ENCODE results near the gene OR56A1. TPM values are rescaled to one million over a fixed set of nuclear protein-coding genes. Genes with fewer than 3 reads are reported as not detected.

OR56A1 gene
- total RNA-seq, 1 donor from 2014 or later, result not detected

DNA sequence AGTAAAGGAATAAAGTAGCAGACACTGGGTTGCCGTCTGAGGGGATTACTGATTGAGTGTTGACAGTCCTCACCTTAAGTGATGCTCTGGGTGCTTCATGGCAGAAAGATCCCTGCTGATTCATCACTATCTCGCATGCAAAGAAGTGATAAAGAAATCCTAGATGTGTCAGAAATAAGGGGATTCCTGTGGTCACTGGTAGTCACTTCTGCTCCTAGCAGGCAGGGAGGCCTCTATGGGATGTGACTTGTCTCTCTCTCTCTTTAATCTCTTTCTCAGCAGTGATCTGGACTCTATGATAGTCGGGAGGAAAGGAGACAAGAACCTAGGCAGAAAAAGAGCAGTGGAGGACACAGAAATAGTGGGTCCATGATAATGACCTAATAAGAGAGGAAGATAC, 30.9 kb upstream of the OR56A1 start:
- no peaks in the 10 kb centered on the region for H3K4me1 ChIP-seq
- intact Hi-C loops (cut with micrococcal nuclease), result no loop called here
- H3K27me3 ChIP-seq (ENCODE audit: low read depth), result no peaks in the 10 kb centered on the region
- H3K27ac ChIP-seq (replicated peaks), result no peak overlapping the region
- H3K36me3 ChIP-seq, result no peaks in the 10 kb centered on the region
- no peaks in the 10 kb centered on the region for H3K9me3 ChIP-seq (replicated peaks)
- H3K4me3 ChIP-seq, result no peak overlapping the region
- no peak for DNase-seq
- no peak for TF ChIP-seq CTCF (IDR thresholded peaks at IDR 0.05; ENCODE audit: borderline replicate concordance)

GRCh38 chr11:6057452-6057851, 26.9 kb upstream of the OR56A1 start:
- no peak for TF ChIP-seq CTCF (IDR thresholded peaks at IDR 0.05; ENCODE audit: borderline replicate concordance)
- Histone ChIP-seq H3K4me3 (no peak overlapping the region), H3K4me1 (no peaks in the 10 kb centered on the region), H3K9me3 (replicated peaks) (no peaks in the 10 kb centered on the region), H3K27ac (replicated peaks) (no peak overlapping the region), H3K27me3 (ENCODE audit: low read depth) (peaks cover 15% of the 10 kb centered on the region), H3K36me3 (no peaks in the 10 kb centered on the region)
- no peak for DNase-seq
- intact Hi-C loops (cut with micrococcal nuclease), result no loop called here

DNA sequence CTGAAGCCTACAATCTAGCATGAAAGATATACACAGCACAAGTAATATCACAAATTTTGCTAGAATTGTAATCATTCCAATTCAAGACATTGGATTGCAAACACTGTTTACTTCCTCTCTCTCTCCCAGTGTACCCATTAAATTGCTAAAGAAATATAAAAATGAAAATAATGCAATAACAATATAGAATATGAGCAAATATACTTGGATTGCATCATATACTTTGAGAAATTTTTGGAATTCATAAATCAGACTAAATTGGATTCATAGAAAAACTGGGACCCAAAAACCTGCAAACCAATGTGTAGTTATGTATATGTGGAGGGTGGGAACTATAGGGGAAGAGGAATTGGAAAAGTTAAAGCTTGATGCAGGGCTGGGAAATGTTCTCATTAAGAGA, 25.0 kb upstream of the OR56A1 start:
- no peak for TF ChIP-seq CTCF (IDR thresholded peaks at IDR 0.05; ENCODE audit: borderline replicate concordance)
- intact Hi-C loops (cut with micrococcal nuclease), result no loop called here
- Histone ChIP-seq H3K36me3 (no peaks in the 10 kb centered on the region), H3K9me3 (replicated peaks) (no peaks in the 10 kb centered on the region), H3K4me3 (no peak overlapping the region), H3K27ac (replicated peaks) (no peak overlapping the region), H3K4me1 (no peaks in the 10 kb centered on the region), H3K27me3 (ENCODE audit: low read depth) (peaks cover 15% of the 10 kb centered on the region)
- no peak for DNase-seq

DNA sequence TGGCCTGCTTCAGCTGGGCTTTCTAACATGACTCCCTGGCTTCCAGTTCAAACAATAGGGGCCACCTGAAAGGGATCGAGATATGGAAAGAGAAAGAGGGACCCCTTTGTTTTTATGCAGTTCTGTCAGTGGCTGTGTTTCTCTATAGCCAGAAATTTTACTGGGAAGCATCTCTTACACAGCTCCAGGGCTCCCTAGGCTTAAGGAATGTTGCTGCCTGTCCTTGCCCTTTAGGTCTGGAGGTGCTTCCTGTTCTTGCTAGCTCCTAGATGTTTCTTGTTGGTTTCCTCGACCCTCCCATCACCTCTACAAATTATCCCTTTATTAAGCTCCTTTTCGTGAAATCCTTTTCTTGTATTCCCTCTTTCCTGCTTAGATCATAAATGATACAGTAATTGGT, 21.8 kb upstream of the OR56A1 start:
- no peak for DNase-seq
- H3K27me3 ChIP-seq (ENCODE audit: low read depth), result peaks cover 15% of the 10 kb centered on the region
- intact Hi-C loops (cut with micrococcal nuclease), result no loop called here
- H3K4me1 ChIP-seq, result no peaks in the 10 kb centered on the region
- no peak overlapping the region for H3K27ac ChIP-seq (replicated peaks)
- TF ChIP-seq CTCF (IDR thresholded peaks at IDR 0.05; ENCODE audit: borderline replicate concordance), result no peak
- H3K4me3 ChIP-seq, result no peak overlapping the region
- no peaks in the 10 kb centered on the region for H3K36me3 ChIP-seq
- no peaks in the 10 kb centered on the region for H3K9me3 ChIP-seq (replicated peaks)

DNA sequence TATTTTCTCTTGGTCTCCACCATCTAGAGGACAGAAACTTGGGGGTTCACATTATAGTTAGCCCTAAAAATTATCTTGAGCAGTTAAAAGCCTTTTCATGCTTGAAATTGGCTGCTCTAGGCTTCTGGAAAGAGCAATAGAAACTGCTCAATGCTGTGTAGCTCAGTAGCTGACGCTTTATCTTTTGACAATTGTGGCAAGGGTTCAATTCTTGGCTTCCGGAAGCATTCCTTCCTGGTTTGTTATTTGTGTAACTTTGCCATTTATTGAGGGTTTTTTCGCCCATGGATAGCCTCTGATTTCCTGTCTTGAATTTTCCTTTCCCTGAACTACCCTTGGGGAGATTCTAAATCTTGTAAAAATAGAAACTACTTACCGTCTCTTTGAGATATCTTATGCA, 10.3 kb upstream of the OR56A1 start:
- intact Hi-C loops (cut with micrococcal nuclease), result no loop called here
- no peaks in the 10 kb centered on the region for H3K9me3 ChIP-seq (replicated peaks)
- DNase-seq, result no peak
- peak overlapping the region; percentile 9 for H3K27ac ChIP-seq (replicated peaks)
- H3K4me1 ChIP-seq, result peaks cover 12% of the 10 kb centered on the region
- H3K4me3 ChIP-seq, result peak overlapping the region; percentile 15
- no peaks in the 10 kb centered on the region for H3K36me3 ChIP-seq
- H3K27me3 ChIP-seq (ENCODE audit: low read depth), result no peaks in the 10 kb centered on the region
- no peak for TF ChIP-seq CTCF (IDR thresholded peaks at IDR 0.05; ENCODE audit: borderline replicate concordance)

DNA sequence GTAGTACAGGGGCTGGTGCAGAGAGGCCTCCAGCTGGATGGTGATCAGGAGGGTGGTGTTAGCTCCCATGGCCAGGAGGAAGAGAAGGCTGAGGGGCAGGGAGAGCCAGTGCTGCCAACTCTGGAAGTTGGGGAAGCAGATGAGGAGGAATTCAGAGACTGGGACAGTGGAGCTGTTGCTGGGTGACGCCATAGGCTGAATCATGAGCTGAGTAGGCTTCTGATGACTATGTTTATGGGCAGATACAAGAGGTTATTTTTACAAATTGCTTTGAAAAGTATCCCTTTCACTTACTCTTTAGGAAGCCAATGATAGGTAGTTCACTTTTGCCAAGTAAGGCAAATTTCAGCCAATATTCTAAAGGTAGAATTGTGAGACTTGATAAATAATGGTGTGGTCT, 3.1 kb downstream of the OR56A1 start:
- no peaks in the 10 kb centered on the region for H3K4me1 ChIP-seq
- DNase-seq, result no peak
- no peaks in the 10 kb centered on the region for H3K9me3 ChIP-seq (replicated peaks)
- peaks cover 4% of the 10 kb centered on the region for H3K27me3 ChIP-seq (ENCODE audit: low read depth)
- H3K27ac ChIP-seq (replicated peaks), result no peak overlapping the region
- TF ChIP-seq CTCF (IDR thresholded peaks at IDR 0.05; ENCODE audit: borderline replicate concordance), result no peak
- intact Hi-C loops (cut with micrococcal nuclease), result no loop called here
- no peak overlapping the region for H3K4me3 ChIP-seq
- H3K36me3 ChIP-seq, result no peaks in the 10 kb centered on the region

All from left ventricle myocardium inferior (tissue), 1 donor.